IPS-20b (cell line): ENCODE data around the gene PSMD13.
"Not testable (repeated sequence)": the region's sequence is repeated elsewhere in the genome, so short reads cannot be mapped to it uniquely, and the experiment has no call there.

Source experiments
- H3K27ac ChIP-seq: one replicate; pipeline ENCODE4 v1.5.1; 2013; ENCODE audit warnings: low read length
- H3K27me3 ChIP-seq: 2 replicates; pipeline ENCODE4 v1.6.1; 2013; ENCODE audit warnings: mild to moderate bottlenecking, low read length, inconsistent platforms; ENCODE audit not compliant: insufficient read depth
- H3K36me3 ChIP-seq: 2 replicates; pipeline ENCODE4 v1.6.1; 2013; ENCODE audit warnings: low read depth, mild to moderate bottlenecking, inconsistent platforms, low read length, moderate library complexity; ENCODE audit not compliant: insufficient read depth
- H3K4me1 ChIP-seq: 2 replicates; pipeline ENCODE4 v1.6.1; 2013; ENCODE audit warnings: mild to moderate bottlenecking, control low read depth, inconsistent platforms, low read length, moderate library complexity; ENCODE audit not compliant: insufficient read depth
- H3K4me3 ChIP-seq: 2 replicates; pipeline ENCODE4 v1.5.1; 2013; ENCODE audit warnings: mild to moderate bottlenecking, low read length, inconsistent platforms
- H3K9ac ChIP-seq: 2 replicates; pipeline ENCODE4 v1.6.1; 2013; ENCODE audit warnings: low read depth, mild to moderate bottlenecking, inconsistent platforms, low read length, moderate library complexity
- H3K9me3 ChIP-seq: 2 replicates; pipeline ENCODE4 v1.6.1; 2013; ENCODE audit warnings: mild to moderate bottlenecking, low read depth, low read length, inconsistent platforms; ENCODE audit not compliant: insufficient read depth

PSMD13 gene

GRCh38 chr11:212150-213100 is 24.4 kb upstream of the PSMD13 start:
- Histone ChIP-seq H3K36me3 (peaks cover 64% of the 10 kb centered on the region), H3K9me3 (no peaks in the 10 kb centered on the region), H3K9ac (no peak overlapping the region), H3K4me3 (no peak overlapping the region), H3K4me1 (peaks cover 8% of the 10 kb centered on the region; the same call in 1 of the 2 replicates), H3K27ac (no peak overlapping the region), H3K27me3 (no peaks in the 10 kb centered on the region)

- Histone ChIP-seq H3K27me3 (no peaks in the 10 kb centered on the region), H3K9ac (no peak overlapping the region), H3K4me1 (peaks cover 8% of the 10 kb centered on the region; the same call in 1 of the 2 replicates), H3K4me3 (no peak overlapping the region), H3K27ac (no peak overlapping the region), H3K9me3 (no peaks in the 10 kb centered on the region), H3K36me3 (peaks cover 64% of the 10 kb centered on the region)
Observed at GRCh38 chr11:213111-213510, 23.7 kb upstream of the PSMD13 start.

GRCh38 chr11:214083-214482 is 22.7 kb upstream of the PSMD13 start:
- Histone ChIP-seq H3K4me1 (peaks cover 8% of the 10 kb centered on the region; the same call in 1 of the 2 replicates), H3K36me3 (peaks cover 64% of the 10 kb centered on the region)

GRCh38 chr11:215581-216037 is 21.2 kb upstream of the PSMD13 start:
- no peaks in the 10 kb centered on the region for H3K27me3 ChIP-seq
- H3K4me1 ChIP-seq, result no peaks in the 10 kb centered on the region
- H3K9ac ChIP-seq, result no peak overlapping the region
- no peak overlapping the region for H3K27ac ChIP-seq
- H3K36me3 ChIP-seq, result peaks cover 52% of the 10 kb centered on the region
- H3K9me3 ChIP-seq, result no peaks in the 10 kb centered on the region
- H3K4me3 ChIP-seq, result no peak overlapping the region

More at GRCh38 chr11:214083-214482, 22.7 kb upstream of the PSMD13 start:
- Histone ChIP-seq H3K9ac (no peak overlapping the region), H3K27me3 (no peaks in the 10 kb centered on the region), H3K4me3 (no peak overlapping the region), H3K9me3 (no peaks in the 10 kb centered on the region), H3K27ac (no peak overlapping the region)

- Histone ChIP-seq H3K4me3 (no peak overlapping the region), H3K36me3 (peaks cover 45% of the 10 kb centered on the region), H3K27me3 (no peaks in the 10 kb centered on the region), H3K27ac (no peak overlapping the region), H3K4me1 (no peaks in the 10 kb centered on the region), H3K9ac (no peak overlapping the region), H3K9me3 (no peaks in the 10 kb centered on the region)
Observed at GRCh38 chr11:216081-216974, 20.4 kb upstream of the PSMD13 start.

GRCh38 chr11:217704-218103 is 19.1 kb upstream of the PSMD13 start:
- no peak overlapping the region for H3K9ac ChIP-seq
- peaks cover 31% of the 10 kb centered on the region for H3K36me3 ChIP-seq
- no peak overlapping the region for H3K4me3 ChIP-seq
- no peaks in the 10 kb centered on the region for H3K9me3 ChIP-seq
- H3K27ac ChIP-seq, result no peak overlapping the region
- H3K4me1 ChIP-seq, result no peaks in the 10 kb centered on the region
- no peaks in the 10 kb centered on the region for H3K27me3 ChIP-seq

GRCh38 chr11:218815-219593 is 17.8 kb upstream of the PSMD13 start:
- no peak overlapping the region for H3K27ac ChIP-seq
- no peak overlapping the region for H3K9ac ChIP-seq
- H3K4me3 ChIP-seq, result no peak overlapping the region
- H3K36me3 ChIP-seq, result peaks cover 20% of the 10 kb centered on the region
- no peaks in the 10 kb centered on the region for H3K27me3 ChIP-seq
- no peaks in the 10 kb centered on the region for H3K4me1 ChIP-seq
- H3K9me3 ChIP-seq, result no peaks in the 10 kb centered on the region

- H3K9me3 ChIP-seq, H3K4me1 ChIP-seq, H3K36me3 ChIP-seq, H3K4me3 ChIP-seq, H3K27me3 ChIP-seq, H3K27ac ChIP-seq, H3K9ac ChIP-seq: not testable (repeated sequence)
Observed at GRCh38 chr11:220641-221215, 16.0 kb upstream of the PSMD13 start.

GRCh38 chr11:221539-221938 is 15.2 kb upstream of the PSMD13 start:
- Histone ChIP-seq H3K27me3 (no peaks in the 10 kb centered on the region), H3K4me3 (no peak overlapping the region), H3K27ac (no peak overlapping the region), H3K9ac (no peak overlapping the region), H3K4me1 (no peaks in the 10 kb centered on the region), H3K36me3 (no peaks in the 10 kb centered on the region; the same call in none of the 2 replicates), H3K9me3 (no peaks in the 10 kb centered on the region)

GRCh38 chr11:221998-222789 is 14.6 kb upstream of the PSMD13 start:
- Histone ChIP-seq H3K36me3 (no peaks in the 10 kb centered on the region; the same call in 1 of the 2 replicates), H3K9ac (no peak overlapping the region), H3K9me3 (no peaks in the 10 kb centered on the region), H3K4me1 (no peaks in the 10 kb centered on the region), H3K4me3 (no peak overlapping the region), H3K27me3 (no peaks in the 10 kb centered on the region), H3K27ac (no peak overlapping the region)
